Kidney (tissue), 14 donors: ENCODE measurements around the gene METTL26. TPM values are rescaled to one million over a fixed set of nuclear protein-coding genes. Genes with fewer than 3 reads are reported as not detected.
A peak's percentile ranks its signal among the peaks of the same experiment; 100 is the strongest.
"Not testable (repeated sequence)": the region's sequence is repeated elsewhere in the genome, so short reads cannot be mapped to it uniquely, and the experiment has no call there.

ENCODE experiments used
- DNase-seq, 5 donors: peaks; one replicate each; pipeline ENCODE4 v3.0.0-alpha.2; 2013 to 2020
- FAIRE-seq: peaks from 2 replicates; lab custom pipeline; 2012; peaks lifted over from hg19 to GRCh38; lab: Jason Lieb, UNC
- H3K27ac ChIP-seq, 2 donors: one replicate each; pipeline ENCODE4 v1.7.0; 2013; ENCODE audit warnings: low read depth in 2 of 2, low read length in 2 of 2, inconsistent platforms in 1 of 2
- H3K27me3 ChIP-seq: one replicate; pipeline ENCODE4 v1.7.1; 2013; ENCODE audit warnings: low read length, inconsistent platforms; ENCODE audit not compliant: control insufficient read depth, insufficient read depth
- H3K36me3 ChIP-seq, 3 donors: one replicate each; pipeline versions ENCODE4 v1.7.0 to v1.7.1; 2013; ENCODE audit warnings: low read length in 3 of 3, control low read depth in 1 of 3, inconsistent platforms in 1 of 3; ENCODE audit not compliant: insufficient read depth in 3 of 3, control insufficient read depth in 2 of 3
- H3K4me1 ChIP-seq, 3 donors: one replicate each; pipeline versions ENCODE4 v1.7.0 to v1.7.1; 2013; ENCODE audit warnings: low read length in 3 of 3, inconsistent platforms in 1 of 3, low read depth in 1 of 3; ENCODE audit not compliant: control insufficient read depth in 2 of 3, insufficient read depth in 2 of 3
- H3K4me3 ChIP-seq, 3 donors: one replicate each; pipeline versions ENCODE4 v1.7.0 to v1.8.1; 2013; ENCODE audit warnings: low read length in 3 of 3, control low read depth in 1 of 3, inconsistent platforms in 1 of 3
- H3K9ac ChIP-seq, 3 donors: one replicate each; pipeline versions ENCODE4 v1.7.0 to v1.7.1; 2013; ENCODE audit warnings: low read length in 3 of 3, control low read depth in 1 of 3, inconsistent platforms in 1 of 3
- H3K9me3 ChIP-seq, 3 donors: one replicate each; pipeline versions ENCODE4 v1.7.0 to v1.7.1; 2013; ENCODE audit warnings: low read length in 3 of 3, control low read depth in 1 of 3, inconsistent platforms in 1 of 3; ENCODE audit not compliant: control insufficient read depth in 2 of 3, insufficient read depth in 1 of 3
- intact Hi-C: fragments of 100-400 bp; cut with DNase I; formaldehyde crosslinking; loops from one replicate; pipeline ENCODE4 v1.11.1; 2022
- polyA plus RNA-seq: library from polyadenylated mRNA; stranded (reverse); fragments of 350-450 nt; fragmentation: Illumina TruSeq; extraction: RNeasy Lipid Tissue Mini Kit (QIAGEN cat#74804); gene quantifications from one replicate; pipeline ENCODE4 v1.2.3, GENCODE V29; 2014; ENCODE audit warnings: low read depth, low replicate concordance; ENCODE audit not compliant: insufficient read depth
- total RNA-seq: library from RNA; stranded (reverse); fragmentation: NEBNext Ultra II Directional; extraction: Animal tissue kit (Norgen Biotek cat#: 25700); gene quantifications from one replicate; pipeline ENCODE4 v1.2.1, GENCODE V29; 2021
- TF ChIP-seq, protein P1 (sequence below): IDR thresholded peaks from 3 replicates; pipeline ENCODE4 v1.5.1; 2012; ENCODE audit warnings: mild to moderate bottlenecking, moderate library complexity, borderline replicate concordance; ENCODE audit not compliant: insufficient read depth; ENCODE audit errors: extremely low read depth
- donor health status: control.
- donor health status: control.
- donor health status: control.
- donor health status: control.
- donor health status: control.
- donor health status: DM: yes; HTN: yes; CAD: no.
- donor health status: Normal renal cell carcinoma (clear cell type).

METTL26 gene
- total and polyA plus RNA-seq, 2 donors from 2014 or later = 44.2 to 183 TPM

DNA sequence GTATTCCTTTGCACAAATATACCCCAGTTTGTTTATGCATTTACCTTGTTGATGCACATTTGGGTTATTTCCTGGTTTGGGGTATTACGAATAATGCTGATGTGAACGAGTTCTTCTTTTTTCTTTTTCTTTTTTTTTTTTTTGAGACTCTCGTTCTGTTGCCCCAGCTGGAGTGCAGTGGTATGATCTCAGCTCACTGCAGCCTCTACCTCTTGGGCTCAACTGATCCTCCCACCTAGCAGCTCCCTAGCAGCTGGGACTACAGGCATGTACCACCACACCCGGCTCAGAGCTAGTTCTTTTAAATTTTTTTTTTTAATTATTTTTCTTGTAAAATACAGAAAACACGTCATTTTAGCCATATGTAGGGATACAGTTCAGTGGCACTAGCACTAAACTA lies 32.2 kb downstream of the METTL26 start:
- intact Hi-C loops = no loop called here
- TF ChIP-seq, protein P1, sequence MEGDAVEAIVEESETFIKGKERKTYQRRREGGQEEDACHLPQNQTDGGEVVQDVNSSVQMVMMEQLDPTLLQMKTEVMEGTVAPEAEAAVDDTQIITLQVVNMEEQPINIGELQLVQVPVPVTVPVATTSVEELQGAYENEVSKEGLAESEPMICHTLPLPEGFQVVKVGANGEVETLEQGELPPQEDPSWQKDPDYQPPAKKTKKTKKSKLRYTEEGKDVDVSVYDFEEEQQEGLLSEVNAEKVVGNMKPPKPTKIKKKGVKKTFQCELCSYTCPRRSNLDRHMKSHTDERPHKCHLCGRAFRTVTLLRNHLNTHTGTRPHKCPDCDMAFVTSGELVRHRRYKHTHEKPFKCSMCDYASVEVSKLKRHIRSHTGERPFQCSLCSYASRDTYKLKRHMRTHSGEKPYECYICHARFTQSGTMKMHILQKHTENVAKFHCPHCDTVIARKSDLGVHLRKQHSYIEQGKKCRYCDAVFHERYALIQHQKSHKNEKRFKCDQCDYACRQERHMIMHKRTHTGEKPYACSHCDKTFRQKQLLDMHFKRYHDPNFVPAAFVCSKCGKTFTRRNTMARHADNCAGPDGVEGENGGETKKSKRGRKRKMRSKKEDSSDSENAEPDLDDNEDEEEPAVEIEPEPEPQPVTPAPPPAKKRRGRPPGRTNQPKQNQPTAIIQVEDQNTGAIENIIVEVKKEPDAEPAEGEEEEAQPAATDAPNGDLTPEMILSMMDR = no peak
- Histone ChIP-seq H3K9ac (no peak overlapping the region), H3K4me3 (no peak overlapping the region), H3K27ac (no peak overlapping the region), H3K4me1 (peaks cover 0 to 2% (median 0%) of the 10 kb centered on the region in 3 donors), H3K36me3 (peaks cover 0 to 5% (median 2%) of the 10 kb centered on the region in 3 donors), H3K9me3 (peaks cover 0 to 4% (median 0%) of the 10 kb centered on the region in 3 donors), H3K27me3 (no peaks in the 10 kb centered on the region)
- no peak for DNase-seq
- no peak for FAIRE-seq

DNA sequence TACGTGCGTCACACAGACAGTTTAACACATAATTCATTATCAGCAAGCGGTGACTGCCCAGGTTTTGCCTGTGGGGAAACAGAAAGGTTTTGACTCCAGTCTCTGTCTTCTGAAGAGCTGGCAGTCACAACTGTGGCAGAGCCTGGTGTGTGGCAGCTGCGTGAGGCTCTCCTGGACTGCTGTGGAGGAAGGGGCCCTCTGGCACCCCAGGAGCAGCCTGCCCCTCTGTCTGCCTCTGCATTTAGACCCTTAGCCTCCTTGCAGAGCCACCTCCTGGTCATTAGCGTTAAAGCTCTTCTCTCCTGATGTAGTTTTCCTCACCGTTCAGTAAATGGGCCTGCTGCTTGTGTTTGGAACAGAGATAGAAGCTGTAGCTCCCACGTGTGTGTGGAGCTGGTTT lies 35.3 kb downstream of the METTL26 start:
- intact Hi-C loops = no loop called here
- no peak overlapping the region for H3K9ac ChIP-seq
- peaks cover 0 to 4% (median 0%) of the 10 kb centered on the region in 3 donors for H3K9me3 ChIP-seq
- DNase-seq = peak in 1 of 5 donors; percentile 26
- no peak overlapping the region for H3K27ac ChIP-seq
- H3K27me3 ChIP-seq = no peaks in the 10 kb centered on the region
- FAIRE-seq = no peak
- TF ChIP-seq, protein P1 = peak; percentile 20
- peaks cover 0 to 6% (median 0%) of the 10 kb centered on the region in 3 donors for H3K4me1 ChIP-seq
- peaks cover 0 to 5% (median 2%) of the 10 kb centered on the region in 3 donors for H3K36me3 ChIP-seq
- no peak overlapping the region for H3K4me3 ChIP-seq

DNA sequence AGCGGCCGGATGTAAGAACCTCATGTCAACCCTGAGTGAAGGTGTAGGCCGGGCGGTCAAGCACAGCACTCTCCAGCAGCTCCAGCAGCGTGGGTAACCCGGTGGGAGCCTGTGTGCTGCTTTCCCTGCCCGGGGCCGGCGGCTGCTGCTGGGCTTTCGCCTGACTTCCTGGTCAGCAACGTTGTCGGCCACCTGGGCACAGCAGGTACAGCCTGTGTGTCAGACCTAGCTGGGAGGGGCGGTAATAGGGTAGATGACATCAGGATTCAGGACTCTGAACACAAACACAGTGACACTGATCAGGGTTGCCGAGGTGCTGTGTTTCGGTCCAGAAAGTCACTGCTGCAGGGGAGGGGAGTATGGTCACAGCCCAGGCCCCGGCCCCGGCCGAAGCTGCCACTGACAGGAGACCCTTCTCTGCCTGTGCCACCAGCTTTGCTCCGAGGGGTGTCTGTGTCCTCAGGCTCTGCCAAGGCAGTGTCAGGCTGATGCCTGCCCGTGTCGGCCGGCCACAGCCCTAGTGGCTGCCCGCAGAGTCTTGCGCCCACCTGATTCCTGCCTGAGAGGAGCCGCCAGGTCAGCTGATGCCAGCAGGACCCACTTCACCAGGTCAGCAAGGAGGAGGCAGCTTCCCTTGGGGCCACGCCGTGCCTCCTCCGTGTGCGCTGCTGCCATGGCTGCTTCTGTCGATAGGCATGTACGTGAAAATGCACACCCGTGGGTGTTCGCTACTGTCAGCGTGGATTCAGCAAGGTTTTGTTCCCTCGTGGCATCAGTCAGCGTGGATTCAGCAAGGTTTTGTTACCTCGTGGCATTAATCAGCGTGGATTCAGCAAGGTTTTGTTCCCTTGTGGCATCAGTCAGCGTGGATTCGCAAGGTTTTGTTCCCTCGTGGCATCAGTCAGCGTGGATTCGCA lies 37.0 kb downstream of the METTL26 start:
- TF ChIP-seq, protein P1 = no peak
- Histone ChIP-seq H3K36me3 (peaks cover 0 to 5% (median 2%) of the 10 kb centered on the region in 3 donors), H3K4me1 (peaks cover 0 to 15% (median 4%) of the 10 kb centered on the region in 3 donors), H3K9ac (no peak overlapping the region), H3K9me3 (no peaks in the 10 kb centered on the region), H3K27ac (no peak overlapping the region), H3K27me3 (no peaks in the 10 kb centered on the region), H3K4me3 (no peak overlapping the region)
- FAIRE-seq (no peak), DNase-seq (peak in 2 of 5 donors; percentile 22 to 82)
- intact Hi-C loops = no loop called here

DNA sequence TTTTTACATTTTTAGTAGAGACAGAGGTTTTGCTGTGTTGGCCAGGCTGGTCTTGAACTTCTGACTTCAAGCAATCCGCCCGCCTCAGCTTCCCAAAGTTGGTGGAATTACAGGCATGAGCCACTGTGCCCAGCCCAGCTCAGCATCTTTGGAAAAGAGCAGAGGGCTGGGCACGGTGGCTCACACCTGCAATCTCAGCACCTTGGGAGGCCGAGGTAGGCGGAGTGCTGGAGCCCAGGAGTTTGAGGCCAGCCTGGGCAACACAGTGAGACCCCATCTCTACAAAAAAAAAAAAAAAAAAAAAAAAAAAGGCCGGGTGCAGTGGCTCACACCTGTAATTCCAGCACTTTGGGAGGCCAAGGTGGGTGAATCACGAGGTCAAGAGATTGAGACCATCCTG lies 38.5 kb downstream of the METTL26 start:
- H3K27ac ChIP-seq, H3K27me3 ChIP-seq, FAIRE-seq, H3K9ac ChIP-seq, H3K9me3 ChIP-seq, DNase-seq, H3K36me3 ChIP-seq, intact Hi-C loops, H3K4me3 ChIP-seq: not testable (repeated sequence)
- peaks cover 0 to 27% (median 14%) of the 10 kb centered on the region in 3 donors for H3K4me1 ChIP-seq
